Nephron (organoid): ENCODE measurements around the gene USP37.

ENCODE experiments used
- H3K27ac Mint-ChIP-seq, 3 experiments: 2 replicates each; pipeline ENCODE4 v1.8.0; 2020; ENCODE audit warnings: mixed read lengths in 3 of 3, mild to moderate bottlenecking in 2 of 3, moderate library complexity in 1 of 3
- H3K27me3 Mint-ChIP-seq: 2 replicates; pipeline ENCODE4 v1.8.0; 2021; ENCODE audit warnings: low read depth, mild to moderate bottlenecking, moderate library complexity, mixed read lengths
- H3K36me3 Mint-ChIP-seq: 2 replicates; pipeline ENCODE4 v1.8.0; 2020; ENCODE audit warnings: low read depth, mixed read lengths
- H3K4me1 Mint-ChIP-seq: 2 replicates; pipeline ENCODE4 v1.8.0; 2020; ENCODE audit warnings: mixed read lengths
- H3K4me3 Mint-ChIP-seq, 3 experiments: 2 replicates each; pipeline ENCODE4 v1.8.0; 2020; ENCODE audit warnings: mild to moderate bottlenecking in 3 of 3, mixed read lengths in 3 of 3, moderate library complexity in 2 of 3
- H3K9me3 Mint-ChIP-seq: 2 replicates; pipeline ENCODE4 v1.8.0; 2020; ENCODE audit warnings: mixed read lengths
- CTCF ChIP-seq, 3 experiments: fragments of 200-600 bp; sonication (generic); IDR thresholded peaks; one replicate each; pipeline ENCODE4 v1.5.0; 2021; ENCODE audit warnings: antibody characterized with exemption in 3 of 3; ENCODE audit not compliant: unreplicated experiment in 3 of 3

USP37 gene

GRCh38 chr2:218576854-218577253 is 8.7 kb upstream of the USP37 start:
- no peak for TF ChIP-seq CTCF (IDR thresholded peaks at IDR 0.05; ENCODE audit: unreplicated experiment in 3 of 3)
- Mint-ChIP-seq H3K4me3 (no peak overlapping the region), H3K9me3 (no peaks in the 10 kb centered on the region), H3K36me3 (peaks cover 36% of the 10 kb centered on the region), H3K4me1 (peaks cover 5% of the 10 kb centered on the region), H3K27ac (no peak overlapping the region), H3K27me3 (no peaks in the 10 kb centered on the region)

GRCh38 chr2:218570850-218571249 is 2.7 kb upstream of the USP37 start:
- Mint-ChIP-seq H3K9me3 (no peaks in the 10 kb centered on the region), H3K4me1 (peaks cover 40% of the 10 kb centered on the region), H3K27ac (peak overlapping the region; percentile 88 to 95 (median 95)), H3K27me3 (no peaks in the 10 kb centered on the region), H3K36me3 (peaks cover 23% of the 10 kb centered on the region), H3K4me3 (peak overlapping the region; percentile 92 to 96 (median 92))
- no peak for TF ChIP-seq CTCF (IDR thresholded peaks at IDR 0.05; ENCODE audit: unreplicated experiment in 3 of 3)

- Mint-ChIP-seq H3K27me3 (no peaks in the 10 kb centered on the region), H3K4me3 (peak overlapping the region; percentile 92 to 96 (median 92)), H3K9me3 (no peaks in the 10 kb centered on the region), H3K27ac (peak overlapping the region; percentile 88 to 95 (median 95)), H3K36me3 (peaks cover 19% of the 10 kb centered on the region), H3K4me1 (peaks cover 41% of the 10 kb centered on the region)
- TF ChIP-seq CTCF (IDR thresholded peaks at IDR 0.05; ENCODE audit: unreplicated experiment in 3 of 3), result no peak
Measured at GRCh38 chr2:218569661-218570500, 1.7 kb upstream of the USP37 start.

GRCh38 chr2:218569038-218569431 is 884 bp upstream of the USP37 start:
- TF ChIP-seq CTCF (IDR thresholded peaks at IDR 0.05; ENCODE audit: unreplicated experiment in 3 of 3), result no peak
- Mint-ChIP-seq H3K4me3 (peak overlapping the region; percentile 92 to 96 (median 92)), H3K9me3 (no peaks in the 10 kb centered on the region), H3K36me3 (peaks cover 20% of the 10 kb centered on the region), H3K4me1 (peaks cover 41% of the 10 kb centered on the region), H3K27ac (peak overlapping the region; percentile 88 to 95 (median 95)), H3K27me3 (no peaks in the 10 kb centered on the region)

- Mint-ChIP-seq H3K9me3 (no peaks in the 10 kb centered on the region), H3K36me3 (peaks cover 17% of the 10 kb centered on the region), H3K27ac (peak overlapping the region; percentile 88 to 95 (median 95)), H3K4me3 (peak overlapping the region; percentile 92 to 96 (median 92)), H3K27me3 (no peaks in the 10 kb centered on the region), H3K4me1 (peaks cover 40% of the 10 kb centered on the region)
- no peak for TF ChIP-seq CTCF (IDR thresholded peaks at IDR 0.05; ENCODE audit: unreplicated experiment in 3 of 3)
Measured at GRCh38 chr2:218567797-218568189, 358 bp downstream of the USP37 start.

GRCh38 chr2:218566296-218566695 is 1.9 kb downstream of the USP37 start:
- peaks cover 36% of the 10 kb centered on the region for H3K4me1 Mint-ChIP-seq
- no peaks in the 10 kb centered on the region for H3K9me3 Mint-ChIP-seq
- peaks cover 21% of the 10 kb centered on the region for H3K36me3 Mint-ChIP-seq
- no peaks in the 10 kb centered on the region for H3K27me3 Mint-ChIP-seq
- no peak for TF ChIP-seq CTCF (IDR thresholded peaks at IDR 0.05; ENCODE audit: unreplicated experiment in 3 of 3)
- H3K27ac Mint-ChIP-seq, result peak overlapping the region in 1 of 3 experiments; percentile 23
- H3K4me3 Mint-ChIP-seq, result peak overlapping the region; percentile 92 to 96 (median 92)
